GM18867 (cell line): ENCODE results near the gene CTIF.

Experiments
- ATAC-seq: cut with Tn5 transposase; IDR thresholded peaks from one replicate; pipeline ENCODE4 v1.9.1; 2021; ENCODE audit warnings: mild to moderate bottlenecking, moderate library complexity; ENCODE audit not compliant: unreplicated experiment

The CTIF gene

GRCh38 chr18:48573632-48574283 is 34.9 kb downstream of the CTIF start:
- ATAC-seq: no peak

GRCh38 chr18:48574667-48575300 is 36.0 kb downstream of the CTIF start:
- ATAC-seq: no peak

- no peak for ATAC-seq
Measured at GRCh38 chr18:48575301-48575657, 36.4 kb downstream of the CTIF start.

GRCh38 chr18:48575658-48576456 is 37.0 kb downstream of the CTIF start:
- ATAC-seq: no peak

GRCh38 chr18:48576457-48576771 is 37.6 kb downstream of the CTIF start:
- ATAC-seq: no peak

- no peak for ATAC-seq
Measured at GRCh38 chr18:48577478-48578190, 38.8 kb downstream of the CTIF start.

GRCh38 chr18:48578289-48578688 is 39.5 kb downstream of the CTIF start:
- no peak for ATAC-seq

- no peak for ATAC-seq
Measured at GRCh38 chr18:48580066-48580465, 41.2 kb downstream of the CTIF start.

GRCh38 chr18:48580782-48581181 is 42.0 kb downstream of the CTIF start:
- ATAC-seq: no peak

GRCh38 chr18:48581206-48581605 is 42.4 kb downstream of the CTIF start:
- no peak for ATAC-seq

GRCh38 chr18:48581941-48582340 is 43.1 kb downstream of the CTIF start:
- no peak for ATAC-seq

- ATAC-seq: no peak
Measured at GRCh38 chr18:48582946-48583345, 44.1 kb downstream of the CTIF start.

GRCh38 chr18:48583573-48583972 is 44.7 kb downstream of the CTIF start:
- ATAC-seq: no peak

GRCh38 chr18:48589797-48590519 is 51.1 kb downstream of the CTIF start:
- no peak for ATAC-seq

GRCh38 chr18:48590678-48591077 is 51.8 kb downstream of the CTIF start:
- no peak for ATAC-seq

GRCh38 chr18:48592540-48593171 is 53.8 kb downstream of the CTIF start:
- ATAC-seq: no peak

- ATAC-seq: no peak
Measured at GRCh38 chr18:48594471-48595094, 55.8 kb downstream of the CTIF start.

GRCh38 chr18:48595703-48596218 is 56.9 kb downstream of the CTIF start:
- ATAC-seq: no peak

- no peak for ATAC-seq
Measured at GRCh38 chr18:48597110-48597509, 58.3 kb downstream of the CTIF start.

- ATAC-seq: no peak
Measured at GRCh38 chr18:48597671-48598070, 58.8 kb downstream of the CTIF start.
